ENCODE measurements around the gene WIPF1.
A peak's percentile ranks its signal among the peaks of the same experiment; 100 is the strongest.

Gene WIPF1

DNA sequence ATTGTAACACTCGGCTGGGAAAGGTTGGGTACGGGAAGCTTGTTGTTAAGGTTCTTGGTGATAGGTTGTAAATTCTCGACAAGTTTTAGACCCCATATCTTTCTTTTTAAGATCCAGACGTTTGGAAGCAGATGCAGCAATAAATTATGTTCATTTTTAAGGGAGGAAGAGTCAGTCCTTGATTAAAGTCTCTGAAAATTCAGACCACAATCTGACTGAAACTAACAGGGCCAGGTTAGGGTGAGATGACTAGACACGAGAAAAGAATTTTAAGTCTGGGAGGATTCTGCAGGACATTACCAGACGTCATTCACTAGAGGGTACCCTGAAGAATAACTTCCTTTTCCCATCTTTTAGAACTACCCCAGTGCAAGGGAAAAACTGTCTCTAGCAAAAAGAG is 16.1 kb downstream of the WIPF1 start:
- H2AFZ ChIP-seq (ENCODE audit: low read depth, low read length): no peak overlapping the region
- no peak overlapping the region for H3K14ac ChIP-seq (ENCODE audit: low read length in 2 of 2)
- no peak overlapping the region for H3K4me2 ChIP-seq (ENCODE audit: low read length, poor library complexity, severe bottlenecking)
- no peaks in the 10 kb centered on the region for H3K9me3 ChIP-seq (ENCODE audit: control insufficient read depth, low read length)
- H2BK12ac ChIP-seq (ENCODE audit: low read length in 2 of 2): no peak overlapping the region
- no peak overlapping the region for H3K9ac ChIP-seq (ENCODE audit: low read length)
- no peak overlapping the region for H3K23ac ChIP-seq (ENCODE audit: low read length in 2 of 2)
- no peak overlapping the region for H3K27ac ChIP-seq (ENCODE audit: low read length, poor library complexity, severe bottlenecking)
- H2BK120ac ChIP-seq (ENCODE audit: low read depth, low read length): no peak overlapping the region
- H3K36me3 ChIP-seq (ENCODE audit: control insufficient read depth in 1 of 2, insufficient read depth in 2 of 2, low read depth in 1 of 2, low read length in 2 of 2): peaks cover 3 to 77% of the 10 kb centered on the region in 2 experiments
- H3K79me1 ChIP-seq (replicated peaks; ENCODE audit: low read length, poor library complexity, severe bottlenecking): peaks cover 5% of the 10 kb centered on the region
- H4K8ac ChIP-seq (ENCODE audit: low read length): no peak overlapping the region
- H3K18ac ChIP-seq (ENCODE audit: low read depth in 1 of 2, low read length in 2 of 2): no peak overlapping the region
- peaks cover under 1% of the 10 kb centered on the region for H3K4me1 ChIP-seq (ENCODE audit: control insufficient read depth, insufficient read depth, low read depth, low read length)
- H4K91ac ChIP-seq (ENCODE audit: low read length): no peak overlapping the region
- H3K4me3 ChIP-seq (ENCODE audit: insufficient read depth in 1 of 2, low read depth in 1 of 2, low read length in 2 of 2): no peak overlapping the region
- no peak overlapping the region for H3K4ac ChIP-seq (ENCODE audit: low read depth in 1 of 2, low read length in 2 of 2)
- H2BK5ac ChIP-seq (ENCODE audit: low read depth, low read length, poor library complexity, severe bottlenecking): no peak overlapping the region
- WGBS: 51% methylated on average over 5 of the region's 6 CpGs
- H3K27me3 ChIP-seq (ENCODE audit: control insufficient read depth in 1 of 2, insufficient read depth in 1 of 2, low read length in 2 of 2): no peaks in the 10 kb centered on the region
- H2BK15ac ChIP-seq (ENCODE audit: low read depth, poor library complexity, severe bottlenecking): no peak overlapping the region
- H2AK5ac ChIP-seq (ENCODE audit: low read length, severe bottlenecking): no peak overlapping the region
- DNase-seq: no peak

DNA sequence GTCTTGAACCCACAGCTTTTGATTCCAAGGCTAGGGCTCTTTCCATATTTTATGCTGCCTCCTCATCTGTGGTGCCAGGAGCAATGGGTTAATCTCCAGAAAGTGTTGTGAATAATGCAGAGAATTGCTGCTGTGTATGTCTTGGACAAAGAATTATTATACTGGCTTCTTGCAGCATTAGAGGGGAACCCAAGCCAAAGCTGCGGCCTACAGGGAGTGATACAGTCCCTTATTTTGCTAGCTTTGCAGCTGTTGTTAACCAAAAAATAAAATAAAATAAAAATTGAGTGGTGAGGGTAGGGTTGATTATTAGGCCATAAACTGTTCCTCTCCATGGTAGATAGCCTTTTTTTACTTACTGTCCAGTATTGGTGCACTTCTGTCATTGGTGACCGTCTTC is 16.7 kb downstream of the WIPF1 start:
- Histone ChIP-seq H3K36me3 (ENCODE audit: control insufficient read depth in 1 of 2, insufficient read depth in 2 of 2, low read depth in 1 of 2, low read length in 2 of 2) (peaks cover 3 to 78% of the 10 kb centered on the region in 2 experiments), H3K23ac (ENCODE audit: low read length in 2 of 2) (no peak overlapping the region), H3K27ac (ENCODE audit: low read length, poor library complexity, severe bottlenecking) (no peak overlapping the region), H2AFZ (ENCODE audit: low read depth, low read length) (no peak overlapping the region), H2BK5ac (ENCODE audit: low read depth, low read length, poor library complexity, severe bottlenecking) (no peak overlapping the region), H2BK12ac (ENCODE audit: low read length in 2 of 2) (no peak overlapping the region), H3K79me1 (replicated peaks; ENCODE audit: low read length, poor library complexity, severe bottlenecking) (peaks cover 3% of the 10 kb centered on the region), H2AK5ac (ENCODE audit: low read length, severe bottlenecking) (no peak overlapping the region), H4K8ac (ENCODE audit: low read length) (no peak overlapping the region), H3K9ac (ENCODE audit: low read length) (no peak overlapping the region), H2BK120ac (ENCODE audit: low read depth, low read length) (no peak overlapping the region), H3K4me3 (ENCODE audit: insufficient read depth in 1 of 2, low read depth in 1 of 2, low read length in 2 of 2) (no peak overlapping the region), H3K27me3 (ENCODE audit: control insufficient read depth in 1 of 2, insufficient read depth in 1 of 2, low read length in 2 of 2) (no peaks in the 10 kb centered on the region), H3K4ac (ENCODE audit: low read depth in 1 of 2, low read length in 2 of 2) (no peak overlapping the region), H2BK15ac (ENCODE audit: low read depth, poor library complexity, severe bottlenecking) (no peak overlapping the region), H4K91ac (ENCODE audit: low read length) (no peak overlapping the region), H3K4me2 (ENCODE audit: low read length, poor library complexity, severe bottlenecking) (no peak overlapping the region), H3K4me1 (ENCODE audit: control insufficient read depth, insufficient read depth, low read depth, low read length) (no peaks in the 10 kb centered on the region), H3K14ac (ENCODE audit: low read length in 2 of 2) (no peak overlapping the region), H3K18ac (ENCODE audit: low read depth in 1 of 2, low read length in 2 of 2) (no peak overlapping the region), H3K9me3 (ENCODE audit: control insufficient read depth, low read length) (no peaks in the 10 kb centered on the region)
- 95% methylated on average over 2 of the region's 2 CpGs for WGBS
- no peak for DNase-seq

DNA sequence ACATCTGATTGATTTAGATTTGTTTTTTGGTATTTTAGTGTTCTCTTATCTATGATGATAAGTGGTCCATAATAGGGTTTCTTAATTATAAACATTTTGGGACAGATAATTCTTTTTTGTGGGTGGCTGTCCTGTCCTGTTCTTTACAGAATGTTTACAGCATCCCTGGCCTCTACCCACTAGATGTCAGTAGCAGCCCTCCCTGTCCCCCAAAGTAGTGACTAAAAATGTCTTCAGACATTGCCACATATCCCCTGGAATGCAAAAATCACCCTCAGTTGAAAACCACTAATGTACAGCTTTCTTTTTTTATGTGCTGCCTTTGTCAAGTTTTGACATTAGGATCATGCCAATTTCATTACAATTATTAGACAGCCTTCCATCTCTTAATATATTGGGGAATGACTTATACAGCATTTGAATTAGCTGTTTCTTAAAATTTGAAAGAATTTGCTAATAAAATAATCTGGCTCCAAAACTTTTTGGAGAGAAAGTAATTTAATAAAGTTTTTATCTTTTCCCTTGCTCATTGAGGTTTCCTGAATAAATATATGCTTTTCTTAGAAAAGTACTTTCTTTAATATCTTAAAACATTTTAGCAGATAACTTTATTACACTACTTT is 19.5 kb downstream of the WIPF1 start:
- Histone ChIP-seq H3K4me3 (ENCODE audit: insufficient read depth in 1 of 2, low read depth in 1 of 2, low read length in 2 of 2) (no peak overlapping the region), H3K14ac (ENCODE audit: low read length in 2 of 2) (no peak overlapping the region), H4K91ac (ENCODE audit: low read length) (no peak overlapping the region), H3K9me3 (ENCODE audit: control insufficient read depth, low read length) (no peaks in the 10 kb centered on the region), H3K36me3 (ENCODE audit: control insufficient read depth in 1 of 2, insufficient read depth in 2 of 2, low read depth in 1 of 2, low read length in 2 of 2) (peaks cover 14 to 86% of the 10 kb centered on the region in 2 experiments), H3K4me1 (ENCODE audit: control insufficient read depth, insufficient read depth, low read depth, low read length) (no peaks in the 10 kb centered on the region), H2BK120ac (ENCODE audit: low read depth, low read length) (no peak overlapping the region), H2BK15ac (ENCODE audit: low read depth, poor library complexity, severe bottlenecking) (no peak overlapping the region), H2AK5ac (ENCODE audit: low read length, severe bottlenecking) (no peak overlapping the region), H3K79me1 (replicated peaks; ENCODE audit: low read length, poor library complexity, severe bottlenecking) (peaks cover 3% of the 10 kb centered on the region), H3K4me2 (ENCODE audit: low read length, poor library complexity, severe bottlenecking) (no peak overlapping the region), H3K4ac (ENCODE audit: low read depth in 1 of 2, low read length in 2 of 2) (no peak overlapping the region), H2AFZ (ENCODE audit: low read depth, low read length) (no peak overlapping the region), H3K18ac (ENCODE audit: low read depth in 1 of 2, low read length in 2 of 2) (no peak overlapping the region), H2BK5ac (ENCODE audit: low read depth, low read length, poor library complexity, severe bottlenecking) (no peak overlapping the region), H3K23ac (ENCODE audit: low read length in 2 of 2) (no peak overlapping the region), H3K9ac (ENCODE audit: low read length) (peak overlapping the region; percentile 45), H3K27me3 (ENCODE audit: control insufficient read depth in 1 of 2, insufficient read depth in 1 of 2, low read length in 2 of 2) (no peaks in the 10 kb centered on the region), H3K27ac (ENCODE audit: low read length, poor library complexity, severe bottlenecking) (no peak overlapping the region), H4K8ac (ENCODE audit: low read length) (no peak overlapping the region), H2BK12ac (ENCODE audit: low read length in 2 of 2) (no peak overlapping the region)
- DNase-seq: peak; percentile 82

DNA sequence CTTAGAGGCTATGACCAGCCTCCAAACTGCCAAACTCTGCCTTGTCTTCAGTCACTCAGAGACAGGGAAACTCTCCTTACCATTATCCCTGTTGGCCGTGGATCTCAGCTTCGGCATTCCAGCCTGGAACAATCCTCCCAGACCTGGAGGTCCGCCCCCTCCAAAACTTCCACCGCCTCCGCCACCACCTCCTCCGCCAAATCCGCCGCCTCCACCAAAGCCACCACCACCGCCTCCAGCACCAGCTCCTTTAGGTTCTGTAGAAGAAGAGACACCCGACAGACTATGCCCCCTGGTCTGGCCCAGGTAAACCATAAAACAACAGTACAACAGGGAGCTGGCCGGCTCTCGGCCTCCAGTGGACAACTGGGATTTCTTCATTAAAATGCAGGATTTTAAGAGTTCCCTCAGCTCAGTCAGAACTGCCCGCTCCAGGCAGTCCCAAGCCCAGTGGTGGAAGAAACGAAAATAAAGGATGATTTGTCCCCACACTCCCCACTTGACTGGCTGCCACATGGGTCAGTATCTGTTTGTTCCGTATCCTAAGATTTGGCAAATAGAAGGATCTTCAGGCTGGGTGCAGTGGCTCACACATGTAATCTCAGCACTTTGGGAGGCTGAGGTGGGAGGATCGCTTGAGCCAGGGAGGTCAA is 22.4 kb downstream of the WIPF1 start:
- H4K8ac ChIP-seq (ENCODE audit: low read length): peak overlapping the region; percentile 21

More for the DNA sequence above, 22.4 kb downstream of the WIPF1 start:
- DNase-seq: no peak
- Histone ChIP-seq H4K91ac (ENCODE audit: low read length) (no peak overlapping the region), H2BK5ac (ENCODE audit: low read depth, low read length, poor library complexity, severe bottlenecking) (no peak overlapping the region), H3K79me1 (replicated peaks; ENCODE audit: low read length, poor library complexity, severe bottlenecking) (peaks cover 3% of the 10 kb centered on the region), H3K18ac (ENCODE audit: low read depth in 1 of 2, low read length in 2 of 2) (no peak overlapping the region), H3K4me3 (ENCODE audit: insufficient read depth in 1 of 2, low read depth in 1 of 2, low read length in 2 of 2) (no peak overlapping the region), H3K27me3 (ENCODE audit: control insufficient read depth in 1 of 2, insufficient read depth in 1 of 2, low read length in 2 of 2) (no peaks in the 10 kb centered on the region), H2AK5ac (ENCODE audit: low read length, severe bottlenecking) (no peak overlapping the region), H3K14ac (ENCODE audit: low read length in 2 of 2) (no peak overlapping the region), H3K23ac (ENCODE audit: low read length in 2 of 2) (no peak overlapping the region), H3K9me3 (ENCODE audit: control insufficient read depth, low read length) (no peaks in the 10 kb centered on the region), H2BK12ac (ENCODE audit: low read length in 2 of 2) (no peak overlapping the region), H3K4me2 (ENCODE audit: low read length, poor library complexity, severe bottlenecking) (no peak overlapping the region), H3K27ac (ENCODE audit: low read length, poor library complexity, severe bottlenecking) (no peak overlapping the region), H3K4me1 (ENCODE audit: control insufficient read depth, insufficient read depth, low read depth, low read length) (no peaks in the 10 kb centered on the region), H2AFZ (ENCODE audit: low read depth, low read length) (no peak overlapping the region), H3K4ac (ENCODE audit: low read depth in 1 of 2, low read length in 2 of 2) (no peak overlapping the region), H2BK15ac (ENCODE audit: low read depth, poor library complexity, severe bottlenecking) (no peak overlapping the region), H3K36me3 (ENCODE audit: control insufficient read depth in 1 of 2, insufficient read depth in 2 of 2, low read depth in 1 of 2, low read length in 2 of 2) (peaks cover 24 to 87% of the 10 kb centered on the region in 2 experiments), H2BK120ac (ENCODE audit: low read depth, low read length) (no peak overlapping the region), H3K9ac (ENCODE audit: low read length) (no peak overlapping the region)
- 97% methylated on average over 16 of the region's 16 CpGs for WGBS
